Smooth muscle cell (in vitro differentiated cells): ENCODE results near the gene IGFBP2. TPM values are rescaled to one million over a fixed set of nuclear protein-coding genes. Genes with fewer than 3 reads are reported as not detected.
A peak's percentile ranks its signal among the peaks of the same experiment; 100 is the strongest.

Experiments used
- DNase-seq: peaks from one replicate; lab custom pipeline; 2025; ENCODE audit not compliant: unreplicated experiment; lab: John Stamatoyannopoulos, UW
- H2AFZ ChIP-seq: fragments of 200-600 bp; sonication (generic); 2 replicates; pipeline ENCODE4 v1.6.0; 2016; ENCODE audit warnings: antibody characterized with exemption, low read depth, mild to moderate bottlenecking
- H3F3A ChIP-seq: fragments of 200-600 bp; sonication (generic); 2 replicates; pipeline ENCODE4 v1.6.0; 2017; ENCODE audit warnings: antibody characterized with exemption, low read depth
- H3K27ac ChIP-seq: fragments of 200-600 bp; sonication (generic); 2 replicates; pipeline ENCODE4 v1.5.1; 2016; ENCODE audit warnings: low read depth, mild to moderate bottlenecking
- H3K27me3 ChIP-seq: fragments of 200-600 bp; sonication (generic); 2 replicates; pipeline ENCODE4 v1.6.1; 2016; ENCODE audit warnings: low read depth, mild to moderate bottlenecking
- H3K36me3 ChIP-seq: fragments of 200-600 bp; sonication (generic); 2 replicates; pipeline ENCODE4 v1.5.1; 2016; ENCODE audit warnings: low read depth
- H3K4me1 ChIP-seq: fragments of 200-600 bp; sonication (generic); 2 replicates; pipeline ENCODE4 v1.5.1; 2016; ENCODE audit warnings: low read depth
- H3K4me2 ChIP-seq: fragments of 200-600 bp; sonication (generic); 2 replicates; pipeline ENCODE4 v1.6.0; 2016; ENCODE audit warnings: mild to moderate bottlenecking
- H3K4me3 ChIP-seq: fragments of 200-600 bp; sonication (generic); 2 replicates; pipeline ENCODE4 v1.5.1; 2016; ENCODE audit warnings: mild to moderate bottlenecking
- H3K79me2 ChIP-seq: fragments of 200-600 bp; sonication (generic); 2 replicates; pipeline ENCODE4 v1.6.0; 2016; ENCODE audit warnings: low read depth, mild to moderate bottlenecking
- H3K9ac ChIP-seq: fragments of 200-600 bp; sonication (generic); 2 replicates; pipeline ENCODE4 v1.6.0; 2016; ENCODE audit warnings: low read depth
- H3K9me3 ChIP-seq: fragments of 200-600 bp; sonication (generic); replicated peaks from 2 replicates; pipeline ENCODE4 v1.5.1; 2016; ENCODE audit warnings: low read depth
- H4K20me1 ChIP-seq: fragments of 200-600 bp; sonication (generic); 2 replicates; pipeline ENCODE4 v1.6.0; 2016; ENCODE audit warnings: low read depth
- CTCF ChIP-seq: fragments of 200-600 bp; sonication (generic); IDR thresholded peaks from 2 replicates; pipeline ENCODE4 v1.5.1; 2017; ENCODE audit warnings: borderline replicate concordance, mild to moderate bottlenecking, antibody characterized with exemption; ENCODE audit not compliant: insufficient read depth, poor library complexity, severe bottlenecking
- WGBS: methylation state at CpG from one replicate; pipeline ENCODE4 v1.1.7; 2016; ENCODE audit warnings: low lambda C conversion rate; 5-methylcytosine and 5-hydroxymethylcytosine counted together
- polyA plus RNA-seq: library from polyadenylated mRNA; unstranded; fragments of >200 nt; fragmentation: Nextera tagmentation; extraction: Ambion mirVana; gene quantifications from 2 replicates; pipeline ENCODE4 v1.2.1, GENCODE V29; 2016
- total RNA-seq: library from RNA; depleted of rRNA; stranded (reverse); fragments of >200 nt; gene quantifications from 2 replicates; pipeline ENCODE4 v1.2.3, GENCODE V29; 2014

IGFBP2 gene
- total and polyA plus RNA-seq, 2 experiments from 2014 or later, result 143 to 225 TPM

- TF ChIP-seq CTCF, result no peak
- WGBS, result 96% methylated on average over 12 of the region's 12 CpGs
- Histone ChIP-seq H3K36me3 (peaks cover 5% of the 10 kb centered on the region), H3K4me3 (no peak overlapping the region), H3K4me2 (no peak overlapping the region), H2AFZ (no peak overlapping the region), H3K9me3 (no peaks in the 10 kb centered on the region), H3K27me3 (no peaks in the 10 kb centered on the region), H3K27ac (no peak overlapping the region), H4K20me1 (peaks cover 59% of the 10 kb centered on the region), H3F3A (peaks cover 47% of the 10 kb centered on the region), H3K9ac (no peak overlapping the region), H3K79me2 (no peaks in the 10 kb centered on the region), H3K4me1 (no peaks in the 10 kb centered on the region)
- DNase-seq, result no peak
These were observed 44.9 kb downstream of the IGFBP2 start for GRCh38 chr2:216678098-216678465.

- peaks cover 5% of the 10 kb centered on the region for H3K36me3 ChIP-seq
- H3K27me3 ChIP-seq, result no peaks in the 10 kb centered on the region
- no peak for DNase-seq
- no peaks in the 10 kb centered on the region for H3K9me3 ChIP-seq
- H3K79me2 ChIP-seq, result no peaks in the 10 kb centered on the region
- no peak for TF ChIP-seq CTCF
- no peak overlapping the region for H3K4me3 ChIP-seq
- H3F3A ChIP-seq, result peaks cover 49% of the 10 kb centered on the region
- 93% methylated on average over 21 of the region's 21 CpGs for WGBS
- H3K9ac ChIP-seq, result no peak overlapping the region
- no peak overlapping the region for H3K4me2 ChIP-seq
- H3K4me1 ChIP-seq, result no peaks in the 10 kb centered on the region
- H4K20me1 ChIP-seq, result peaks cover 66% of the 10 kb centered on the region
- H3K27ac ChIP-seq, result peak overlapping the region; percentile 22
- H2AFZ ChIP-seq, result no peak overlapping the region
These were observed 45.8 kb downstream of the IGFBP2 start for GRCh38 chr2:216678813-216679657.

DNA sequence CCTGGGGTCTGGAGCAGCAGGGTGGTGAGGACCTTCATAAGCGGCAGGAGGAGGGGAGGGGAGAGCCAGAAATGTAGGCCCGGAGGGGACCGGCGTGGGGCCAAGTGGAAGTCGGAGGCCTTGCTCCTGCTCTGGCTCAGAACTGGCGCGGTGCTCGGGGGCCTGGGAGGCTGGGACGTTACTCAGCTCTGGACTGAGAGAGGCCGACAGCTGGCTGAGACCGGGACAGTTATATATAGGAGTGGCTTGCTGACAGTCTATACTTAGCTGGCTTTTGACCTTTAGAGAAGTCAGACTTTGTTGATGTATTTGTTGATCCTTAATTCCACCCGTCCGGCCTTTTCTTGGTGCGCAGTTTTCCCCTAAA is 46.4 kb downstream of the IGFBP2 start:
- H3K79me2 ChIP-seq, result no peaks in the 10 kb centered on the region
- H3K4me2 ChIP-seq, result no peak overlapping the region
- H2AFZ ChIP-seq, result no peak overlapping the region
- TF ChIP-seq CTCF, result no peak
- H3K9ac ChIP-seq, result no peak overlapping the region
- no peaks in the 10 kb centered on the region for H3K27me3 ChIP-seq
- peak overlapping the region; percentile 22 for H3K27ac ChIP-seq
- H3K4me3 ChIP-seq, result no peak overlapping the region
- DNase-seq, result no peak
- peaks cover 5% of the 10 kb centered on the region for H3K36me3 ChIP-seq
- 62% methylated on average over 14 of the region's 14 CpGs for WGBS
- no peaks in the 10 kb centered on the region for H3K9me3 ChIP-seq
- H3F3A ChIP-seq, result peaks cover 51% of the 10 kb centered on the region
- peaks cover 71% of the 10 kb centered on the region for H4K20me1 ChIP-seq
- H3K4me1 ChIP-seq, result no peaks in the 10 kb centered on the region
